ENCODE measurements around the gene RNH1.

- TF ChIP-seq, protein P1, sequence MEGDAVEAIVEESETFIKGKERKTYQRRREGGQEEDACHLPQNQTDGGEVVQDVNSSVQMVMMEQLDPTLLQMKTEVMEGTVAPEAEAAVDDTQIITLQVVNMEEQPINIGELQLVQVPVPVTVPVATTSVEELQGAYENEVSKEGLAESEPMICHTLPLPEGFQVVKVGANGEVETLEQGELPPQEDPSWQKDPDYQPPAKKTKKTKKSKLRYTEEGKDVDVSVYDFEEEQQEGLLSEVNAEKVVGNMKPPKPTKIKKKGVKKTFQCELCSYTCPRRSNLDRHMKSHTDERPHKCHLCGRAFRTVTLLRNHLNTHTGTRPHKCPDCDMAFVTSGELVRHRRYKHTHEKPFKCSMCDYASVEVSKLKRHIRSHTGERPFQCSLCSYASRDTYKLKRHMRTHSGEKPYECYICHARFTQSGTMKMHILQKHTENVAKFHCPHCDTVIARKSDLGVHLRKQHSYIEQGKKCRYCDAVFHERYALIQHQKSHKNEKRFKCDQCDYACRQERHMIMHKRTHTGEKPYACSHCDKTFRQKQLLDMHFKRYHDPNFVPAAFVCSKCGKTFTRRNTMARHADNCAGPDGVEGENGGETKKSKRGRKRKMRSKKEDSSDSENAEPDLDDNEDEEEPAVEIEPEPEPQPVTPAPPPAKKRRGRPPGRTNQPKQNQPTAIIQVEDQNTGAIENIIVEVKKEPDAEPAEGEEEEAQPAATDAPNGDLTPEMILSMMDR (conservative IDR thresholded peaks at IDR 0.05 in 1 of 2, IDR thresholded peaks at IDR 0.05 in 1 of 2; ENCODE audit: extremely low read depth in 1 of 2, insufficient read depth in 1 of 2, low read depth in 1 of 2, low read length in 2 of 2): no peak
- no peak for TF ChIP-seq EZH2 (IDR thresholded peaks at IDR 0.05; ENCODE audit: borderline replicate concordance, low read length)
These were observed 32.9 kb downstream of the RNH1 start for GRCh38 chr11:473962-474785.
